HG03025 (cell line): ENCODE results near the gene WDSUB1.

Source experiments
- ATAC-seq: cut with Tn5 transposase; IDR thresholded peaks from one replicate; pipeline ENCODE4 v1.9.1; 2021; ENCODE audit warnings: mild to moderate bottlenecking, moderate library complexity; ENCODE audit not compliant: unreplicated experiment, low FRiP score

WDSUB1 gene

GRCh38 chr2:159267921-159268320, 18.6 kb downstream of the WDSUB1 start:
- no peak for ATAC-seq

- ATAC-seq, result no peak
Observed at GRCh38 chr2:159266554-159266953, 19.9 kb downstream of the WDSUB1 start.

- no peak for ATAC-seq
Observed at GRCh38 chr2:159265171-159265576, 21.3 kb downstream of the WDSUB1 start.

- ATAC-seq, result no peak
Observed at GRCh38 chr2:159262904-159263303, 23.6 kb downstream of the WDSUB1 start.

- ATAC-seq, result no peak
Observed at GRCh38 chr2:159262226-159262625, 24.3 kb downstream of the WDSUB1 start.

- no peak for ATAC-seq
Observed at GRCh38 chr2:159256159-159256558, 30.3 kb downstream of the WDSUB1 start.

GRCh38 chr2:159252905-159253304, 33.6 kb downstream of the WDSUB1 start:
- no peak for ATAC-seq

GRCh38 chr2:159251296-159252173, 35.0 kb downstream of the WDSUB1 start:
- ATAC-seq, result no peak

- no peak for ATAC-seq
Observed at GRCh38 chr2:159249990-159250715, 36.4 kb downstream of the WDSUB1 start.

- ATAC-seq, result no peak
Observed at GRCh38 chr2:159246325-159246988, 40.0 kb downstream of the WDSUB1 start.

- ATAC-seq, result no peak
Observed at GRCh38 chr2:159243529-159243928, 43.0 kb downstream of the WDSUB1 start.

- no peak for ATAC-seq
Observed at GRCh38 chr2:159234868-159235267, 51.6 kb downstream of the WDSUB1 start.

GRCh38 chr2:159232456-159233170, 53.9 kb downstream of the WDSUB1 start:
- no peak for ATAC-seq

- ATAC-seq, result no peak
Observed at GRCh38 chr2:159230145-159230877, 56.2 kb downstream of the WDSUB1 start.

- no peak for ATAC-seq
Observed at GRCh38 chr2:159229476-159230144, 56.9 kb downstream of the WDSUB1 start.

GRCh38 chr2:159228081-159228581, 58.4 kb downstream of the WDSUB1 start:
- no peak for ATAC-seq

GRCh38 chr2:159227467-159227866, 59.0 kb downstream of the WDSUB1 start:
- ATAC-seq, result no peak

GRCh38 chr2:159226608-159227385, 59.7 kb downstream of the WDSUB1 start:
- ATAC-seq, result no peak
